GM19455 (cell line): ENCODE measurements around the gene ZSCAN21.

Source experiments
- ATAC-seq: cut with Tn5 transposase; IDR thresholded peaks from one replicate; pipeline ENCODE4 v1.9.1; 2021; ENCODE audit not compliant: unreplicated experiment

ZSCAN21 gene

GRCh38 chr7:100075418-100075817, 25.8 kb downstream of the ZSCAN21 start:
- ATAC-seq = no peak

GRCh38 chr7:100077205-100077604, 27.6 kb downstream of the ZSCAN21 start:
- no peak for ATAC-seq

- ATAC-seq = no peak
These were observed 29.5 kb downstream of the ZSCAN21 start for GRCh38 chr7:100079024-100079560.

- ATAC-seq = peak; percentile 29
These were observed 31.4 kb downstream of the ZSCAN21 start for GRCh38 chr7:100080907-100081534.

GRCh38 chr7:100081535-100082102, 32.0 kb downstream of the ZSCAN21 start, which contains the start of gene ZNF3:
Gene ZNF3, minus strand, starts transcription at chr7:100081723. Its CDS starts 4,366 bp downstream, at chr7:100077357.
- peak; percentile 74 for ATAC-seq

- no peak for ATAC-seq
These were observed 33.4 kb downstream of the ZSCAN21 start for GRCh38 chr7:100082978-100083377.

- no peak for ATAC-seq
These were observed 35.9 kb downstream of the ZSCAN21 start for GRCh38 chr7:100085515-100085914.

GRCh38 chr7:100087055-100087750, 37.6 kb downstream of the ZSCAN21 start:
- ATAC-seq = no peak

GRCh38 chr7:100088095-100088620, 38.6 kb downstream of the ZSCAN21 start:
- no peak for ATAC-seq

- peak; percentile 50 for ATAC-seq
These were observed 39.3 kb downstream of the ZSCAN21 start, which contains the start of gene COPS6 for GRCh38 chr7:100088621-100089457. Gene COPS6, plus strand, starts transcription at chr7:100088969. Its CDS starts 22 bp downstream, at chr7:100088991.

- no peak for ATAC-seq
These were observed 40.1 kb downstream of the ZSCAN21 start for GRCh38 chr7:100089458-100090196.

- no peak for ATAC-seq
These were observed 41.2 kb downstream of the ZSCAN21 start for GRCh38 chr7:100090527-100091410.

GRCh38 chr7:100091411-100092181, 42.0 kb downstream of the ZSCAN21 start:
- no peak for ATAC-seq

GRCh38 chr7:100093054-100093453, 43.5 kb downstream of the ZSCAN21 start:
- no peak for ATAC-seq

- no peak for ATAC-seq
These were observed 43.9 kb downstream of the ZSCAN21 start for GRCh38 chr7:100093498-100093897.

- no peak for ATAC-seq
These were observed 44.4 kb downstream of the ZSCAN21 start for GRCh38 chr7:100093925-100094486.

GRCh38 chr7:100095289-100095688, 45.7 kb downstream of the ZSCAN21 start:
- ATAC-seq = no peak

GRCh38 chr7:100095704-100096103, 46.1 kb downstream of the ZSCAN21 start:
- no peak for ATAC-seq
